CD4-positive, alpha-beta T cell treated with Interleukin-12 subunit alpha and Interleukin-12 subunit beta, for 1 hour (primary cell): ENCODE measurements around the gene DNAL4.
"Not testable (repeated sequence)": the region's sequence is repeated elsewhere in the genome, so short reads cannot be mapped to it uniquely, and the experiment has no call there.

ENCODE experiments used
- DNase-seq: peaks from one replicate; pipeline ENCODE4 v3.0.0-alpha.2; 2020

Gene DNAL4

GRCh38 chr22:38826801-38827200 is 32.9 kb upstream of the DNAL4 start:
- no peak for DNase-seq

DNA sequence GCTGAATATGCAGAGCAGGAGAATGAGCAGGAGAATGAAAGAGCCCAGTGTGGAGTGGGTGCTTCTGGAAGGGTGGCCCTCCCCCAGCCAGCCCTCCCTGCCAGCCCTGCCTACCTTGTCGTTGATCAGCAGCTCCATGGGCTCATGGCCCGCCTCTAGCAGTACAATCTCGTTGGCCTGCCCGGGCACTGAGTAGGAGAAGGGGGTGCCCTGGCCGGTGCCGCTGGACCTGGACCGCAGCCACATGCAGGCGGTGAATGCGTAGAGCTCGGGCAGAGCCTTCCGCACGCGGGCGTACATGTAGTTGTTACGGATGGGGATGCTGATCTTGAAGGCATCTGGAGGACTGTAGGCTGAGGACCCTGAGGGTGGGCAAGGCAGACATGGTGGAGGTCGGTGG is 32.4 kb upstream of the DNAL4 start:
- DNase-seq, result no peak

DNA sequence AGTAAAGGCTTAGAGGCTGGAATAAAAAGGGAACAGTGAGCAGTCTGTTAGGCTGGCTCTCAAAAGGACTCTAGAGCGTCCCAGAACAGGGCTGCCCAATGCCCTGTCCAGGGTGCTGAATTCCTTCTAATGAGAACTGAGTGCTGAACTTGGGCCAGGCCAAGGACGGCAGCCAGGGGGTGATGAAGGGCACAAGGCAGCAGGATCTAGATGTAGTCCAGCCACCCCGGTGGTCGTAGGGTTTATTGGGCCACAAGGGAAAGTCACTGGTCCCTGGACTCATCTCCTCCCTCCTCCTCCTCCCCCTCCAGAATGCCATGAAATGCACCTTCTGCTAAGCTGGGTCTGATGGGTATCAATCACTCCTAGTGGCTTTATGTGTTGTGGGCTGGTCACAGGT is 30.6 kb upstream of the DNAL4 start:
- peak; percentile 26 for DNase-seq

- no peak for DNase-seq
These were observed 29.7 kb upstream of the DNAL4 start for GRCh38 chr22:38823637-38824036.

- no peak for DNase-seq
These were observed 29.1 kb upstream of the DNAL4 start for GRCh38 chr22:38823076-38823475.

GRCh38 chr22:38820020-38820419 is 26.1 kb upstream of the DNAL4 start:
- DNase-seq, result no peak

DNA sequence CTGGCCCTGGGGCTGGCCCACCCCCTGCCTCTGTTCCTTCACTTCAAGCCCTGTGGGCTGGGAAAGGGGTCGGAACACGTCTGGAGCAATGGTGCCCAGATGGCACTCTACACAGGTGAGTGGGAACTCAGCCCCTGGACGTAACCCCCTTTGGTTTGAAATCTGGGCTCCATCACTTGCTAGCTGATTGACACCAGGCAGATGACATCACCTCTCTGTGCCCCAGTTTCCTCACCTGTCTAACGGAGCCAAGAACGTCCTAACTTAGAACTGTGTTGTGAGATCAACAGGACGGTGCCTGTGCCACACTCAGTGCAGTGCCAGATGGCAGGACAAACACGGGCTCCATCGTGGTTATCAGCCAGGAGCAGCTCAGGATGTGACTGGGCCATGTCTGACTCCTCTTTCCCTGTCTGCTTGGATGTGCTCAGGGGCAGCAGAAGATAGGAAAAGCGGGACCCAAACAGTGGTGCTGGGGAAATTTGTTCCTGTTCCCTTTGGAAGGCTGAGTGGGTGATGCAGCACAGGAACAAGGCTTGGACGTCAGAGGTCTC is 25.5 kb upstream of the DNAL4 start:
- DNase-seq, result no peak

- DNase-seq, result no peak
These were observed 23.3 kb upstream of the DNAL4 start for GRCh38 chr22:38817196-38817595.

GRCh38 chr22:38815842-38816241 is 21.9 kb upstream of the DNAL4 start:
- no peak for DNase-seq

- no peak for DNase-seq
These were observed 17.3 kb upstream of the DNAL4 start for GRCh38 chr22:38811241-38811640.

- DNase-seq, result not testable (repeated sequence)
These were observed 11.2 kb upstream of the DNAL4 start for GRCh38 chr22:38805041-38805593.

GRCh38 chr22:38802671-38803121 is 8.8 kb upstream of the DNAL4 start:
- DNase-seq, result no peak

DNA sequence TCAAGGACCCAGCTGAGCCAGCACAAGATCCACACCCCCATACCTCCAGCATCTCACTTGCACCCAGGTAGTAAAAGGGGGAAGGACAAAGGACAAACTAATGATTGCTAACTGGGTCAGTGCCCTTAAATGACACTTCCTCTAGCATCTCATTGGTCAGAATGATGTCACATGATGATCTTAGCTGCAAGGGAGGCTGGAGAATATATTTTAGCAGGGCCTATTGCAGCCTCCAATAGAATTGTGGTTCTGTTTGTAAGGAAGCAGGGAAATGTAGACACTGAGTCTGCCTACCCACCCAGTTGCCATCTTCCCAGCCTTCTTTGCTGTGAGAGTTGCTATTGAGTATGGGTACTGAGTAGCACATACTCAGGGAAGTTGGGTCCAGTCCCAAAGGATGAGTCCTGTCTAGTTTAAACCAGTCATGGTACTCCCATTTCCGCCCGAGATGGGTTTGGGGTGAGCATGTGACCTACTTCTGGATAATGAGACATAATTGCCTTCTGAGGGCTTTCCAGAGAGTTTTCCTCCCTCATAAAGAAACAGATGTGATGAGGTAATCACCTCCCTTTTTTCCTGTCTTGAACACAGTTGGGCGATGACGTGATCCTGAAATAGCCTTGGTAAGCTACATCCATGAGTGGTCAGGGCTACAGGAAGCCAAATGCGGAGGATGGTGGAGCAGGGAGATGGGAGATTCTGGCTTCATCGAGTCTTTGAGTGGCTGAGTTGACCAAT is 5.5 kb upstream of the DNAL4 start:
- no peak for DNase-seq

GRCh38 chr22:38798496-38798895 is 4.6 kb upstream of the DNAL4 start:
- no peak for DNase-seq

GRCh38 chr22:38796262-38796957 is 2.5 kb upstream of the DNAL4 start:
- no peak for DNase-seq

- no peak for DNase-seq
These were observed 1.6 kb upstream of the DNAL4 start for GRCh38 chr22:38795569-38795968.

GRCh38 chr22:38793317-38793716 is 626 bp downstream of the DNAL4 start:
- DNase-seq, result no peak

GRCh38 chr22:38792833-38793232 is 1.1 kb downstream of the DNAL4 start:
- no peak for DNase-seq

DNA sequence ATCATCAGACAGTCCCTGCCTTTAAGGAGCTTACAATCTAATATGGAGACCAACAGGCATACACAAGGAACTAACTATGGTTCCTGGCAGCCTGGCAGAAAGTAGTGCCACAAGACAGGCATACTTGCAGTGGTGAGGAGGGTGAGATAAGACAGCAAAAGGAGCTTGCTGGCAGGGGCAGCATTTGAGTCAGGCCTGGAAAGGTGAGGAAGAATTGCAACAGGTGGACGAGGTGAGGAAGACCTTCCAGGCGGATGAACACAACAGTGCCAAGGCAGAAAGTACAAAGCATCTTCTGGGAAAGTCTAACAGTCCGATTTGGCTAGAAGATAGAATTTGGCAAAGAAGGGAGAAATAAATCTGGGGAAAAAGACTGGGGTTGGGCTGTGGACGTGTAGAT is 4.3 kb downstream of the DNAL4 start:
- DNase-seq, result no peak

DNA sequence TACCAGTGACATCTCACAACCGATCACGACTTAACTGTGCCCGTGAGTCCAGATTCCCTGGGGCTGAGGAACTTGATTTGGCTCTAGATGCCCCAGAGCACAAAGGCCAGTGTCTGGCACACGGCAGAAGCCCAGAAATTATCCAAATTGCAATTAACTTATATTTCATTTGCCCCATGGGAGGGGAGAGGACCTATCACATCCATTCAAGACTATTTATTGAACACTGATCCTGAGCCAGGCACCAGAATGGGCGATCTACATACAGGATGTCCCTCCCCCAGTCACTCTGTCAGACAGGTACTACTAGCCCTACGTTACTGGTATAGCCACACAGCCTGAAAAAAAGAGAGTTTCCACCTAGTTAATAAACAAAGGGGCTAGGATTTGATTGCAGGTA is 5.1 kb downstream of the DNAL4 start:
- no peak for DNase-seq

DNA sequence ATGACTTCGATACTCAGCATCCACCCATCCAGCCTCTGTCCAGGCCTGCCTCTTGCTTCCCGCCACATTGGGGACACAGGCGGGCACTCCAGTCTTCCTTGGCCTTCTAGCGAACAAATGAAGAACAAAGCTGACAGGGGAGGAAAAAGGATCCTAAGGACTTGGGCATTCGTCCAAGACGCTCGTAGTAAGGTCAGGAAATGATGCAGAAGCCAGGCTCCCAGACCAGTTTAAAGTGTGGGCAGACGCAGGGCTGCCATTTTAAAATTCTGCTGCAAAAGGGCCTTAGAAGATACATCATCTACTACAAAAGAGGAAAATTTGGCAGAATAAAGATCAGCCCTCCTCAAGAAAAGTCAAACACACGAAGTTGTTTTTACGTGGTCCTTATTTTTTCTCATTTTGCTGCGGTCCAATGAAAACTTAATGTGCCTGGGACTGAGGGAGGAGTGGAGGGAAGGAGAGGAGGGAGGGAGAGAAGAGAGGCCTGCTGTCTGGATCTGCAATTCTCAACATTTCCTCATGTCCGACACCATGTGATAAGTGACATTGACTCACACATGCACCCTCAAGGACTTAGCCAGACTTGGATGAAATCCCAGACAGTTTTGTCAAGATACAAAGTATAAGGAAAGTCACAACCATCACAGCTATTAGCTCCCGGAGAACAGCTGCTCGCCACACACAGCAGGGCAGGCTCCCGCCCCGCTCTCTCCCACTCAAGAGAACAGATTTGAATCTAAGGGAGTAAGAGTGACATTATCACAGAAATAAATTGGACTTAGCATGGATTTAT is 5.7 kb downstream of the DNAL4 start:
- no peak for DNase-seq

GRCh38 chr22:38786631-38787030 is 7.3 kb downstream of the DNAL4 start:
- no peak for DNase-seq

GRCh38 chr22:38784856-38785255 is 9.1 kb downstream of the DNAL4 start:
- DNase-seq, result no peak
